ENCODE measurements around the gene RAB11B.

GRCh38 chr19:8451377-8451776 lies 61.2 kb downstream of the RAB11B start:
- TF ChIP-seq CTCF (IDR thresholded peaks at IDR 0.05) (no peak), POLR2A (IDR thresholded peaks at IDR 0.05) (no peak)
